NOMO-1 treated with dmso at 0.1 percent for 144 hours (cell line): ENCODE results near the gene PALMD.

Experiments used
- DNase-seq: peaks from one replicate; lab custom pipeline; 2025; ENCODE audit not compliant: unreplicated experiment; lab: John Stamatoyannopoulos, UW

The PALMD gene

DNA sequence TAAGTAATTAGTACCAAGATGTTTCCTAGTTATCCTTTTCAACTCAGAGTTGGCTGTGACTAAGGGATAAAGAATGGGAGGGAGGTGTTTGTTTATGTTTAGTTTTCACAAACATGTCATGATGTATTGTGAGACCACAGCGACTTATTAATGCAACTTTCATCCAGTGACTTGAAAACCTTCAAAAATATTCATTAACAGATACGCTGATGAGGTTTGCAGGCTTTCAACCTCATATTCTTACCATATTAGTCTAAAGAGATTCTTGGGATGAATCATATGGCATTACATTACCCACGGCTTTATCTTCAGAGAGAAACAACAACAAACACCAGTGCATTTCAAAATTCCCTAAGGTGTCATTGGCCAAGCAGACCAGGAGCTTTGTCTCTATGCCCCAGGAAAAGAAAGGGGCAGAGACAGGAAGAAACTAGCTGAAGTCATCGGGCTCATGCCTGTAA is 36.4 kb downstream of the PALMD start:
- no peak for DNase-seq

DNA sequence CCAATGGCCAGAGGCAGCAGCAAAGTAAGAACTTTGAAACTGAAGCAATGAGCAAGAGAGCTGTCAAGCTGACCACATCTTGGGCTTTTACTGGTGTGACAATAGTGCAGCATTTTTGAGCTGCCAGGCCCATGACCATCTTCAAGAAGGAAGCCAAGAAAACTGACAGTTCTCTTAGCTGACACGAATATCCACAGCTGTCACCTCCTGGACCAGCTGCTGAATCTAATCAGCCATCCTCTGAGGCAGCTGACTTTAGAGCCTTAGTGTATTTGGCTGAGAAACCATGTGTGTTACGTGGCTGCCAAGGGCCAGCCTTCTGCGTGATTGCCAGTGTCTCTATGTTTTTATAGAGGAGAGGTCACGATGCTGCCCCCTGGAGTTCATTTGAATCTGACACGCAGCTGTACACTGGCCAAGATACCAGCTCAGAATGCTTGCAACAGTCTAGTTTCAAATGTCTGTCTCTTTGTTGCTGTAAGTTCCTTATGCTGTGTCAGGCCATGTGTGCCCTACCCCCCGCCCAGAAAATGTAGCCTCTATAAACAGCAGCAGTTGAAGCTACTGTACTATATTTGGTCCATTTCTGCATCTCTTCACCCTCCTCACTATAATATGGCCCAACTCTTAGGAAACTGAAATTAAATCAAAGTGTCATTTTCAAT is 39.7 kb downstream of the PALMD start:
- peak; percentile 19 for DNase-seq

DNA sequence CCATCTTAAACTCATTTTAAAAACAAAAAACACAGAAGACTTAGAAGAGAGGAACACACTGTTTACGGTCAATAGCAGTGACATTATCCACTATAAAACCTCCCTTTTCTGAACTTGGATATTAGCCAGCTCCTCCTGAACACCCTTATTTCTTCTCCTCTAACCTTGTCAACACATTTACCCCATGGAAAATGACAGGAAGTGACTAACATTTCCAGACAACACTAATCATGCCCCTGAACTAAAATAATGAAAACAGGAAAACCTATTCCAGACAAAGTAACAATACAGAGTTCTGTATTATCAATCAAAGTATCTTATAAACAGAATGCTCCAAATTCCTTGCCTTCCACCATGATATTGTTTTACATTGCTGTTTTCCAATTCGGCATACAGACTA is 45.3 kb downstream of the PALMD start:
- DNase-seq: no peak

DNA sequence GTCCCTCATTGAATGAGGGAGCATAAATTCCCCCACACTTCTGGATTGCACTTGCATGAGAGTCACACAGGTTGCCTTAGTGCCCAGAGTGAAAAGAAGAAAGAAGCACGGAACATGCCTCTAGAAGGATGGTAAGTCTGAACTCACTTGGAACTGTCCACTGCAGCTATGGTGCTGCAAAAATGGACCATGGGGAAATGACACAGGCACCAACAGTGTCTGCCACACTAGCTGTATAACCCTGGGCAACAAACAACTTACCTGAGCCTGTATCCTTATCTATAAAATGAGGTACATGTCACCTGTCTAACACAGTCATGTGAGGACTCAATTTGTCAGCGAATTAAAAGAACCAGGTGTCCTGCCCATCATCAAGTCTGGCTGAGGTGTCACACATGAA is 50.7 kb downstream of the PALMD start:
- DNase-seq: no peak

DNA sequence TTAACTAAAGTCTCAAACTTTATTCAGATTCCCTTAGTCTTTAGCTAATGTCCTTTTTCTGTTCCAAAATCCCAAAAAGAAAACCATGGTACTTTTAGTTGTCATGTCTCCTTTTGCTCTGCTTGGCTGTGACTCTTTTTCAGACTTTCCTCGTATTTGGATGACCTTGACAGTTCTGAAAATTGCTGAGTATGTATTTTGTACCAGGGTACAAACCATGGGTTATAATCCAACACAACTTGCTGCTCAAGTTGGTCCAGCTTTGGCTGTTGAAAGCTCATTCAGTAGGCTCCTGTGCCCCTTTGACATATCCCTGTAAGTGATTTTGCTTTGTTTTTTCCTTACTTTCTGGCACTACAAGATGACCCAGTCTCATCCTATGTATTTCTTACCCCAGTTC is 51.7 kb downstream of the PALMD start:
- no peak for DNase-seq

DNA sequence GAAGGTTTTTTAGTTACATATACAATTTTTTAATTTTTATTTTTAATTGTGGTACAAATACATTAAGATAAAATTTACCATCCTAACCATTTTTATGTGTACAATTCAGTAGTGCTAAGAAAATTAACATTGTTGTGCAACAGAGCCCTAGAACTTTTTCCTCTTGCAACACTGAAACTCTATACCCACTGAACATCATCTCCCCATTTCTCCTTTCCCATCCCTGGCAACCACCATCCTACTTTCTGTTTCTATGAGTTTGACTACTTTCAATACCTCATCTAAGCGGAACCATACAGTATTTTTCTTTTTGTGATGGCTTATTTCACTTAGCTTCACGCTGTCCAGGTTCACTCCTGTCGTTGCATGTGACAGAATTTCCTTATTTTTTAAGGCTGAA is 54.1 kb downstream of the PALMD start:
- DNase-seq: peak; percentile 79

DNA sequence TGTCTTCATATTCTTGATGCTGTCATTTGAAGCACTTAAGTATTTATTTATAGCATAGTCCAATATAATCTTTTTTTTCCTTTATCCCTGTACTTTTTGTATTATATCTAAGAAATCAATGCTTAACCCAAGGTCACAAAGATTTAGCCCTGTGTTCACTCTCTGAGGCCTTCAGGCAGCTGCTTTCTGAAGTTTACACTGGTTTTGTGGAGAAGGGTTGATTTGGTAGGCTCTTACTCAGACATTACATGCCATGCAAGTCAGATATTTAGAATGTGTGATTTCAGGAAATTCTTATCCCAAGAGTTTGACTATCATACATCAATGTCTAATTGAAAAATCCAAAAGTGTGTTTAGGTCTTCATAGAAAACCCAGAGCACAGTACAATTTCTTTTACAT is 56.3 kb downstream of the PALMD start:
- DNase-seq: no peak

DNA sequence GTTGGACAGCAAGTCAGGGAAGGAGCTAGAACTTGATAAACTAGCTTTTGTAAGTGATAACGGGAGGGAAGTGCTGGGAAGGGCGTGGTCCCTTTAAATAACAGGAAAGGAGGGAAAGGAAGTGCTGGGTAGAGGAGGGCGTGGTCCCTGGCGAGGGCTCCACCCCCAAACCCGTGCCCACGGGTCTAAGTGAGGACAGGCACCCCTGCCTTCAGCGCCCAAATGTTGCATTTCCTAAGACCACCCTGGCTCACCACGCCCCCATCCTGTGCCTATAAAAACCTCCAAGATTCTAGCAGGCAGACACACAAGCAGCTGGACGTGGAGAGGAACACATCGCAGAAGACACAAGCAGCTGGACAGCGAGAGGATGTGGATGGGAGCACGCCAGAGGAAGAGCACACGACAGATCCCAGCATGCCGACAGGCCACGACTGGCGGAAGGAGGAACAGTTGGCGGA is 58.5 kb downstream of the PALMD start:
- no peak for DNase-seq

DNA sequence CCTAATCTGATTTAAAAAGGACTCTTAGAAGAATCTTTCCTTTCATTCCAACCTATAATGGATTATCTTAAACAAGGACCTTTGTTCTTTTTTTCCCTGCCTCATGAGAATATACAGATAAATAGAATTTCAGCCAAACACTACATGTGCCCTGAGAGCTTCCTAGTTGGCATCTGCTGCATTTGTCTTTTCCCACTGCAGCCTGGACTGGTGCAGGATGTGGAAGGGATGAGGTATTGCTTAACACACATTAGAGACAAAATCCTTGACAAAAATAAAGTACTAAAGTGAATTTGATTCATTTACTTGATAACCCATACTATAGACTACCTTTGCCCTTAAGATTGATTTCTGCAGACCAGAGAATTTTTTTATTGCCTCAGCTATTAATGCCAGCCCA is 59.5 kb downstream of the PALMD start:
- no peak for DNase-seq

DNA sequence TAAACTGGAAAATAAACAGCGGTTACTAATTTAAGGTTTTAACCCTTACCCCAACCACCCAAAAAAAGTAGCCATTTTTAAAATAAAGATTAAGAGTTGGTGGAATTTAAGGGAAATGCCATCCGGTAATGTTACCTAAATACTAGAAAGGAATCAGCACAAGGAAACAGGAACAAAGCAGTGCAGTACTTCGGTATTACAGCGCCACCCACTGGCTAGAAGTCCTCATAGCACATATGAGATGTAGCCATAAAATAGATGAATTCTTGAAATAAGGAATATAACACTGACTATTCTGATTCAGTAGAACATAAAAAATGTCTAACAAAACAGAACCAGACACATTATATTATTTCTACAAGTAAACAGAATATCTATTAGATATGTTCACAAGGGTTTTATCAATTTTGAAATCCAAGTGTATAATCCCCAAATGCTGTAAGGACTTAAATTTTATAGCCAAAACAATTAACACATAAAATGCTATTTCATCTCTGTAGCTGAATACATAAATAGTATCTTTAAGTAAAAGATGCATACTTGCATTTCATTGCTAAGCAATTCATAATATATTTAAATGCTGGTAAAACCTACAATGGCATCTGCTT is 61.7 kb downstream of the PALMD start:
- DNase-seq: no peak

DNA sequence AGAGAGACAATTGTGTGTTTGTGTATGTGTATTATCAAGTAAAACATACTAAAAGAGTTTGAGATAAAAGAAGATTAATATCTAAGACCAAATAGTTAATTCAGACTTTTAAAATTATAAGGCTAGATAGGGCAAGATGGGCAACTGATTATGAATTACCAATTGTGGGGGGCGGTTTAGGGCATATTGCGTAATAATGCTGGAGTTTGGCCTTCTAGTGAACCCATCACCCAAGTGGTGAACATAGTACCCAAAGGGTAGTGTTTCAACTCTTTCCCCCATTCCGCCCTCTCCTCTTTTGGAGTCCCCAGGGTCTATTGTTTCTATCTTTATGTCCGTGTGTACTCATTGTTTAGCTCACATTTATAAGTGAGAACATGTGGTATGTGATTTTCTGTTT is 65.1 kb downstream of the PALMD start:
- no peak for DNase-seq

DNA sequence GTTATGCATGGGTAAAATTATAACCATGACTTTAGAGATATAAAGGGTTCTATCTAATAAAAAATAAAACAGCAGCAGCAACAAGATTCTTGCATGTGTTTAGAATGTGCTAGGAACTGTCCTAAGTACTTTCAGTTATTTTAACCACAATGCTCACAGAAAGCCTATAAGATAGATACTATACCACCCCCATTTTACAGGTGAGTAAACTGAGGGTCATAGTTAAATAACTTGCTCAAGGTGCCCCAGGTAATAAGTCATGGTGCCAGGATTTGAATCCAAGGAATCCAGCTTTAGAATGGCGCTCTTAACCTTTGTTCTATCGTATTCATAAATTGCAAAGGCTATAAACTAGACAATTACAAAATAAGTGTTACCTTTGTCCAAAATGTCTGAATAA is 67.1 kb downstream of the PALMD start:
- DNase-seq: no peak

DNA sequence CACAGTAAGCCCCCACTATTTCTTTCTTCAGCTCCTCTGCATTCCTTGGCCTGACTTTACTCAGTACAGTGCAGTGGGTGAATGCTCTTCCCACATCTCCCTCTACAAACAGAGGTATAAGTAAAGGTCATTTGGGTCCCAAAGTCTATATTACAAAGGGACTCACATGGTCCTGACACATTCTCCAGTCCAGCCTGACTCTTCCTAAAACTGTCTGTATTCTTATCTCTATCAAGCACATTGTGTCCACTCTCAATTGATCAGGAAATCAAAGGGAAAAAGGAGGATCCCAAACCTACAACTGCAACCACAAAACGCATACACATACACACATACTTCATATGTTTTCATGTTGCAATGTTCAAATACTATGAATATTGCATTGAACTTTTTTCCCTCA is 71.1 kb downstream of the PALMD start:
- DNase-seq: no peak

DNA sequence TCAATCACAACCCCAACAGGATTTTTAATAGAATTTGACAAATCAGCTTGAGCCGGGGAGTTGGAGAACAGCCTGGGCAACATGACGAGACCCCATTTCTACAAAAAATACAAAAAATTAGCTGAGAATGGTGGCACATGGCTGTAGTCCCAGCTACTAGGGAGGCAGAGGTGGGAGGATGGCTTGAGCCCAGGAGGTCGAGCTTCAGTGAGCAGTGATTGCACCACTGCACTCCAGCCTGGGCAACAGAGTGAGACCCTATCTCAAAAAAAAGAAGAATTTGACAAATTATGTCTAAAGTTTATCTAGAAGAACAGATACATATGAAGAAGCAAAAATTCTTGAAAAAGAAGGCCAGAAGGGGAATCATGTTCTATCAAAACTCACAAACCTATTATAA is 77.3 kb downstream of the PALMD start:
- no peak for DNase-seq

DNA sequence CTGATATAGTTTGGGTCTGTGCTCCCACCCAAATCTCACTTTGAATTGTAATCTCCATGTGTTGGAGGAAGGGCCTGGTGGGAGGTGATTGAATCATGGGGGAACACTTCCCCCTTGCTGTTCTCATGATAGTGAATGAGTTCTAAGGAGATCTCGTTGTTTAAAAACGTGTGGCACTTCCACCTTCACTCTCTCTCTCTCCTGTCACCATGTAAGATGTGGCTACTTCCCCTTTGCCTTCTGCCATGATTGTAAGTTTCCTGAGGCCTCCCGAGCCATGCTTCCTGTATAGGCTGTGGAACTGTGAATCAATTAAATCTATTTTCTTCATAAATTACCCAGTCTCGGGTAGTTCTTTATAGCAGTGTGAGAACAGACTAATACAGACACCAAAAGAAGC is 80.1 kb downstream of the PALMD start:
- DNase-seq: no peak

DNA sequence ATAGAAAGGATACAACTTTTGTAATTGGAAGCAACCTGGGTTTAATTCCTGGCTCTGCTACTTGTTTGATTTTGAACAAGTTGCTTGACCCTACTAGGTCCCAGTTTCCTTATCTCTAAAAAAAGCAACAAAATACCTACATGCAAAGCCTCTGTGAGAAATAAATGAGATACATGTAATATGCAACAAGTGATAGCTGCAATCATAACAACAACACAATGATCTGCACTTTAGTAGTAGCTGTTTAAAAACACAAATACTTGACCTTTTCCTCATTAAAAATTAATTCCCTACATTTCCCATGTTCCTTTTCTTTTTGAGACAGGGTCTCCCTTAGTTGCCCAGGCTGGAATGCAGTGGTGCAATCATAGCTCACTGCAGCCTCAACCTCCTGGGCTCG is 80.5 kb downstream of the PALMD start:
- no peak for DNase-seq

DNA sequence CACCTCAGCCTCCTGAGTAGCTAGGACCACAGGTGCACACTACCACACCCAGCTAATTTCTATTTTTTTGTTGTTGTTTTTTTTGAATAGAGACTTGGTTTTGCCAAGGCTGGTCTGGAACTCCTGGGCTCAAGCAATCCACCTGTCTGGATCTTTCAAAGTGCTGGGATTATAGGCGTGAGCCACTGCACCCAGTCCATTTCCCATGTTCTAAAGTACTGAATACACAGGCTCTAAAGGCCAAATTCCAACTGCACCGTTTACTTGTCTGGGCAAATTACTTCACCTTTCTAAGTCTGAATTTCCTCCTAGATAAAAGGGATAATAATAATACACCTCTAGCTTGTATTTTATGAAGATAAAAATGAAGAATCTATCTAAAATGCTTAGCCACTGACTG is 80.9 kb downstream of the PALMD start:
- no peak for DNase-seq

DNA sequence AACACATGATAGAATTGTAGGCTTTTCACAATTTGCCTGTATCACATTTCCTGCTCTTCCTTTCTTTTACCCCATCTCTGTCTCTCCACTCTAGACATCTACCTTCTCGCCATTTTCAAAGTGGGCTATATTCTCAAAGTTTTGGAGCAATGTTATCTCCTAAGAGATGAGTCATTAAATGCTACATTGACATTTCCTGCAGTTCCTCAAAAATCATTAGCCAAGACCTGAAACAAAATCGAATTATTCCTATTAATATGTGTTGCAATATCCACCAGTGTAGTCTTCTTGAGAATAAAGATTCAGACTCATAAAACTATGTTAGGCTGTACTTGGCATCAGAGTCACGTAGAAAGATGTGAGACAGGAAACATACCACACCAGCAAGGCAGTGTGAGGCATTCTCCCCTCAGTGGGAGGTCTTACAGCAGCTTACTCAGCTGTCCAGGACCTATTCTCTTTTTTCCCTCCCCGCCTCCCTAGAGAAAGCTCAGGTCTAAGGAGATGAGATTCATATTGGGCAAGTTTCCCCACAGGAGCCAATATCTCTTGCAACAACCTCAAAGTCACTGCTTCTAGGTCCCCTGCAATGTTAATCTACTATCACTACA is 81.8 kb downstream of the PALMD start:
- no peak for DNase-seq

DNA sequence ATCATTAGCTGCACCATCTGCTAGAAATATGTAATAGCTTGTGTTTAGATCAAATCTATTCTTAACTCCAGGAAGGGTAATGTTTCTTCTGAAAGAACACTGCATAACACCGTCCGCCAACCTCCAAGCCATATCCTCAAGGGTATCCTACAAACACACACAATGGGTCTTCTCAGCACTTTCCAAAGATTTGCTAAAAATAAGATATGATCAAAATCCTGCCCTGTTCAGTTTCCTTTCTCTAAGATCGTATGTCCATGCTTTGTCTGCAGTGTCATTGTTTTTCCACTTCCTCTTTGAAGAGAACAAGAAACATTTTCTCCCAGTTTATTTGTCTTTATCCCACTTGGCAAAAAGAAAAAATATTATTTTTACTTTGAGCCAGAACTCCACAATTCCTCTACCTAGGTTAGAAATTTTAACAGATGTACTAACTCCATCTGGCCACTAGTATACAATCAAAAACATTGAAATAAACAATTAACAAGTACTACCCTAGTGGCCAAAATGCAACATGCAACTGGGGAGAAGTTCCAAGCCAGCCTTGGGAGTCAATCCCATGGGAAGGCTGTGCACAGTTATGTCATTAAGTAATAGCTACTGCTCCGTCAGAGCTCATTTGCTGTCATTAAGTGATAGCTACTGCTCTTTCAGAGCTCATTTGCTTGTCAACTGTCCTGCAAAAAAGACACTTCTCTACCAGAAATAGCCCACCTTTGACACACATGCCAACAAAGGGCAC is 82.8 kb downstream of the PALMD start:
- no peak for DNase-seq

DNA sequence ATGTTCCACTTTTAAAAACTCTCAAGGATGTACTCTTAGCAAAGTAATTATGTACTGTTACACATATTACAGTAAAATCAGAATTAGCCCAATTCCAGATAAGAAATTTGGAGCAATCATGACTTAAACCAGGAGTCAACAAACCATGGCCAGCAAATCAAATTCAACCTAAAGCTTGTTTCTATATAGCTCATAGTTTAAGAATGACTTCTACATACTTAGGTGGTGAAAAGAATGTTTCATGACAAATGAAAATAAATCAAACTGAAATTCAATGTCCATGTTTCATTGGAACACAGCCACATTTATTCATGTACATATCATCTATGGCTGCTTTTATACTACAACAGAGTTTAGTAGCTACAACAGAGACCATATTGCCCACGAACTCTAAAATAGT is 85.5 kb downstream of the PALMD start:
- DNase-seq: no peak

DNA sequence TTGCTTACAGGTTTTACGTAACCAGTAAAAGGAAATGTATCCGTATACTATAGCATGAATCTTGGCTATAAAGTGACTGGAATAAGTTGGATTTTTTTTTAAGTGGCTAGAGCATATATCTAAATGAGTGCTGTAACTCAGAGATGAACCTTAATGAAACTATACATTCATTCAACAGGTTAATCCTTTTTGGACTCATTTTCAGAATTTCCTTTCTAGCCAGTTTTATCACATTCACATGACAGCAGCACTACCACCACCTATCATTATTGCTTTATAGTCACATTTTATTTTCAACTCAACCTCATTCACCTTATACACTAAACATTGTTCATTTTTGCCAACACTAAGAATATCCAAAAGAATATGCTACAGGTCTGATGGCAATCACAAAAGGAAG is 89.9 kb downstream of the PALMD start:
- no peak for DNase-seq

DNA sequence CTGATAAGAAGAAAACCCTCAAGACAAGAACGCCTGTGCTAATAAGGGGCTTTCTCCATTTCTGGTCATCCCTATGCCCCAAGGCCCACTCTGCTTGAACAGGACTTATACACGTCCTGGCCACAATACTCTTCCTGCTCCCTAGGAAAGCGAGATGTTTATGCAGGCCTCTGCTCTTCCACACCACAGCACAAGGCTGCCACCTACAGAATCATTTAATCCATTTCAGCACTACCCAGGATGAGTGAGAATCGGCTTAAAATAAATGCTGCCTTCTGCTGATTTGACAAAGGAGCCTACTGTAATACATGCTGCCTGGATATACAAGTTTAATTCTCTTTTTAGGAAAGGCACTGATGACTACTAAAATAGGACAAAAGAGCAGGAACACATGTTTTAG is 91.1 kb downstream of the PALMD start:
- no peak for DNase-seq
